ENCODE results near the gene OR2AG1. TPM values are rescaled to one million over a fixed set of nuclear protein-coding genes. Genes with fewer than 3 reads are reported as not detected.

OR2AG1 gene
- total RNA-seq, 2 experiments from 2014 or later, result not detected

DNA sequence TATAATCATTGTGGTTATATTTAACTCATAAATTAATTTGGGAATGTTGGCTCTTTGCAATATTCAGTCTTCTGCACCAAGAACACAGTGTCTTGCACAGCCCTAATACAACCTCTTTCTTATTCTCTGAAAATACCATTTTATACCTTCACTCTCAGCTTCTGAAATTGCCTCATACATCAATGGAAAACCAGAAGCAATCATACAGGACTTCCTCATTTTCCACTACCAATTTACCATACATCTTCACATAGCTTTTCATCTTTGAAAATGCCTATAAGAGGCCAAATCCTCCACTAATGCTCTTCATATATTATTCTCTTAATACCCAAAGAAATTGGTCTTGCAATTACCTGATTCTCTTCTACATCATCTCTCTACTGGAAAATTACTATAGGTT, 4.3 kb upstream of the OR2AG1 start:
- no peaks in the 10 kb centered on the region for H3K9me3 ChIP-seq (ENCODE audit: control insufficient read depth in 1 of 2, insufficient read depth in 1 of 2, low read length in 2 of 2)
- H3K9me3 Mint-ChIP-seq, result no peaks in the 10 kb centered on the region
- H3K36me3 ChIP-seq (ENCODE audit: insufficient read depth, low read length), result no peaks in the 10 kb centered on the region
- intact Hi-C loops (cut with DNase I, micrococcal nuclease), result no loop called here
- ATAC-seq (ENCODE audit: poor library complexity), result no peak
- no peak overlapping the region for H3K27ac ChIP-seq (ENCODE audit: low read depth in 1 of 2, low read length in 2 of 2)
- no peak overlapping the region for H3K4me3 Mint-ChIP-seq
- H3K4me3 ChIP-seq (ENCODE audit: low read length), result no peak overlapping the region
- H3K27me3 ChIP-seq (ENCODE audit: control insufficient read depth in 1 of 2, insufficient read depth in 2 of 2, low read length in 2 of 2), result no peaks in the 10 kb centered on the region
- H3K36me3 Mint-ChIP-seq (ENCODE audit: low read depth), result no peaks in the 10 kb centered on the region
- DNase-seq, result no peak
- no peaks in the 10 kb centered on the region for H3K4me1 ChIP-seq (ENCODE audit: insufficient read depth, low read length)
- peaks cover 6% of the 10 kb centered on the region for H3K27me3 Mint-ChIP-seq
- ChIA-PET POLR2A (no interaction called here), CTCF (no interaction called here)
- H3K27ac Mint-ChIP-seq, result no peak overlapping the region
- TF ChIP-seq, protein P1, sequence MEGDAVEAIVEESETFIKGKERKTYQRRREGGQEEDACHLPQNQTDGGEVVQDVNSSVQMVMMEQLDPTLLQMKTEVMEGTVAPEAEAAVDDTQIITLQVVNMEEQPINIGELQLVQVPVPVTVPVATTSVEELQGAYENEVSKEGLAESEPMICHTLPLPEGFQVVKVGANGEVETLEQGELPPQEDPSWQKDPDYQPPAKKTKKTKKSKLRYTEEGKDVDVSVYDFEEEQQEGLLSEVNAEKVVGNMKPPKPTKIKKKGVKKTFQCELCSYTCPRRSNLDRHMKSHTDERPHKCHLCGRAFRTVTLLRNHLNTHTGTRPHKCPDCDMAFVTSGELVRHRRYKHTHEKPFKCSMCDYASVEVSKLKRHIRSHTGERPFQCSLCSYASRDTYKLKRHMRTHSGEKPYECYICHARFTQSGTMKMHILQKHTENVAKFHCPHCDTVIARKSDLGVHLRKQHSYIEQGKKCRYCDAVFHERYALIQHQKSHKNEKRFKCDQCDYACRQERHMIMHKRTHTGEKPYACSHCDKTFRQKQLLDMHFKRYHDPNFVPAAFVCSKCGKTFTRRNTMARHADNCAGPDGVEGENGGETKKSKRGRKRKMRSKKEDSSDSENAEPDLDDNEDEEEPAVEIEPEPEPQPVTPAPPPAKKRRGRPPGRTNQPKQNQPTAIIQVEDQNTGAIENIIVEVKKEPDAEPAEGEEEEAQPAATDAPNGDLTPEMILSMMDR (IDR thresholded peaks at IDR 0.05), result no peak
- no peaks in the 10 kb centered on the region for H3K4me1 Mint-ChIP-seq (ENCODE audit: low read depth)

DNA sequence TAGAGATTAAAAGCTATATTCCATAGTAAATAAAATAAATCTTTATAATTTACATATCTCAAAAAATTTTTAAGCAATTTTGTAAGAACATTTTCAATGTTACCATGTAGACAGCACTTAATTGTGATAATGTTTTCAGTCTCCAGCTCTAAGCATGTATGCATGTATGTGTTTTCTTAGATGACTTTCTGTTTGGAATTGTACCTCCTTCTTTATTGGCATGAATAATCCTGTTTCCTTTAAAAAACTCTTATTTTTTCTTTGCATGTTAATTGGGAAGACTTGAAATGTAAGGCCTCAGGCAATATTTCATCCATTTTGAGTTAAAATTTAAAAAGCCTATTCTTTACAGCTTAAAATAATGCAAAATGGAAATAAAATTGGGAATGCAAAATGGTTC, 2.0 kb upstream of the OR2AG1 start:
- ChIA-PET CTCF (interaction anchor here (0.7 kb wide), 1 partner anchor 31 kb away, joined by 3 read pairs; no protein-coding TSS in a partner anchor), POLR2A (no interaction called here)
- TF ChIP-seq, protein P1 (IDR thresholded peaks at IDR 0.05), result no peak
- ATAC-seq (ENCODE audit: poor library complexity) (no peak), DNase-seq (no peak)
- Histone ChIP-seq H3K4me1 (ENCODE audit: insufficient read depth, low read length) (no peaks in the 10 kb centered on the region), H3K27me3 (ENCODE audit: control insufficient read depth in 1 of 2, insufficient read depth in 2 of 2, low read length in 2 of 2) (peaks cover 0 to 5% of the 10 kb centered on the region in 2 experiments), H3K27ac (ENCODE audit: low read depth in 1 of 2, low read length in 2 of 2) (no peak overlapping the region), H3K36me3 (ENCODE audit: insufficient read depth, low read length) (no peaks in the 10 kb centered on the region), H3K9me3 (ENCODE audit: control insufficient read depth in 1 of 2, insufficient read depth in 1 of 2, low read length in 2 of 2) (no peaks in the 10 kb centered on the region), H3K4me3 (ENCODE audit: low read length) (no peak overlapping the region)
- H3K9me3 Mint-ChIP-seq, result no peaks in the 10 kb centered on the region
- intact Hi-C loops (cut with DNase I, micrococcal nuclease), result no loop called here
- no peaks in the 10 kb centered on the region for H3K36me3 Mint-ChIP-seq (ENCODE audit: low read depth)
- peaks cover 15% of the 10 kb centered on the region for H3K27me3 Mint-ChIP-seq
- no peaks in the 10 kb centered on the region for H3K4me1 Mint-ChIP-seq (ENCODE audit: low read depth)
- H3K27ac Mint-ChIP-seq, result no peak overlapping the region
- H3K4me3 Mint-ChIP-seq, result no peak overlapping the region

DNA sequence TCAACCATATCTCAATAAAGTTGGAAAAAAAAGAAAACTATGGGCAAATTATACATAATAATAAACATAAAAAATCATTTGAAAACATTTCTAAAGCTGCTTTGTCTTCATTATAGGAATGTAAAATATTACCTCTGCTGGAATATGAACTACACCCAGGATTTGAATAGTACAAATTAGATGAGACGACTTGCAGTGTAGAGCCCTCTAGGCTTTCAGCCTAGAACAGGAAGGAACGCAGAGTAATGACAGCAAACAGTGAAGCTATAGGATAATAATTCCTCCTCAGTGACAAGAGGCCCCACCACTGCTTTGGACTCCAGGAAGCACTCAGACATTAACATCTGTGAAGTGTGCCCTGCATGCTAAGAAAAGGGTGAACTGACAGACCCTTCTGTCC, 7.7 kb downstream of the OR2AG1 start:
- no peak overlapping the region for H3K27ac ChIP-seq (ENCODE audit: low read depth in 1 of 2, low read length in 2 of 2)
- POLR2A ChIA-PET, result no interaction called here
- H3K9me3 ChIP-seq (ENCODE audit: control insufficient read depth in 1 of 2, insufficient read depth in 1 of 2, low read length in 2 of 2), result no peaks in the 10 kb centered on the region
- intact Hi-C loops (cut with DNase I, micrococcal nuclease), result no loop called here
- ATAC-seq (ENCODE audit: poor library complexity), result no peak
- CTCF ChIA-PET, result interaction anchor here (0.5 to 1.5 kb wide), 2 partner anchors 22 to 275 kb away, joined by 4 to 5 read pairs; no protein-coding TSS in a partner anchor
- Mint-ChIP-seq H3K4me3 (no peak overlapping the region), H3K4me1 (ENCODE audit: low read depth) (no peaks in the 10 kb centered on the region), H3K9me3 (no peaks in the 10 kb centered on the region), H3K36me3 (ENCODE audit: low read depth) (no peaks in the 10 kb centered on the region), H3K27me3 (peaks cover 16% of the 10 kb centered on the region), H3K27ac (no peak overlapping the region)
- H3K27me3 ChIP-seq (ENCODE audit: control insufficient read depth in 1 of 2, insufficient read depth in 2 of 2, low read length in 2 of 2), result peaks cover 0 to 3% of the 10 kb centered on the region in 2 experiments
- no peak for DNase-seq
- no peak overlapping the region for H3K4me3 ChIP-seq (ENCODE audit: low read length)
- TF ChIP-seq, protein P1 (IDR thresholded peaks at IDR 0.05), result no peak
- no peaks in the 10 kb centered on the region for H3K36me3 ChIP-seq (ENCODE audit: insufficient read depth, low read length)
- no peaks in the 10 kb centered on the region for H3K4me1 ChIP-seq (ENCODE audit: insufficient read depth, low read length)

Data from CD4-positive, alpha-beta T cell (primary cell).